ENCODE data around the gene NEU1. TPM values are rescaled to one million over a fixed set of nuclear protein-coding genes. Genes with fewer than 3 reads are reported as not detected.
A peak's percentile ranks its signal among the peaks of the same experiment; 100 is the strongest.
"Not testable (repeated sequence)": the region's sequence is repeated elsewhere in the genome, so short reads cannot be mapped to it uniquely, and the experiment has no call there.

The NEU1 gene

DNA sequence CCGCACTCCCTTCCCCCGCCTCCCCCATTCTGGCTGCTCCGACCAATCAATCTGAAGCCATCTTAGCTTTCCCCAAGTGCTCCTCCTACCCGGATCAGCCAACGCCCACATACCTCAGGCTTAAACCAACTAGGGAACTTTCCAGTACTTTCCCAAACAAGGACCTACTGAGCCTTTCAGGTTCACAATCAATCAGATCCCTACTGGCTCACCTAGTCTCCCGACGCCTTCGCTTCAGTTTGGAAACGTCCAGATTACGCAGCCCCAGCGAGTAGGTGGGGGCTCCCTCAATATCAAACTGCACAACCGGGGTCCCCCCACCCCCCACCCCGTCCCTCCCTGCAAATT, 48.0 kb downstream of the NEU1 start:
- peak overlapping the region; percentile 99 for H4K8ac ChIP-seq (ENCODE audit: low read depth, low read length)
- no peaks in the 10 kb centered on the region for H3K36me3 ChIP-seq (ENCODE audit: control insufficient read depth, insufficient read depth, low read length)
- peak overlapping the region; percentile 72 for H3K9ac ChIP-seq (ENCODE audit: low read length)
- H3K79me1 ChIP-seq (ENCODE audit: low read length): peaks cover 3% of the 10 kb centered on the region
- peaks cover 2% of the 10 kb centered on the region for H3K4me1 ChIP-seq (ENCODE audit: control insufficient read depth, low read depth, low read length)
- H2BK5ac ChIP-seq (ENCODE audit: low read length): peak overlapping the region; percentile 44
- no peak overlapping the region for H4K5ac ChIP-seq (ENCODE audit: low read length)
- peak overlapping the region; percentile 6 for H3K4me3 ChIP-seq (ENCODE audit: low read length)
- no peaks in the 10 kb centered on the region for H3K27me3 ChIP-seq (ENCODE audit: insufficient read depth, low read length, poor library complexity)
- peak overlapping the region; percentile 100 for H3K18ac ChIP-seq (ENCODE audit: low read length)
- H3K79me2 ChIP-seq (ENCODE audit: control insufficient read depth, insufficient read depth, low read length): peaks cover 2% of the 10 kb centered on the region
- peak; percentile 100 for DNase-seq
- H3K56ac ChIP-seq (ENCODE audit: low read length): peak overlapping the region; percentile 86
- no CpG with 5 or more reads among the region's 13 CpGs for WGBS (ENCODE audit: extremely low coverage, insufficient coverage, low lambda C conversion rate)
- no peak overlapping the region for H3K23ac ChIP-seq (ENCODE audit: low read length)
- no peak overlapping the region for H2AK5ac ChIP-seq (ENCODE audit: low read length)
- peak overlapping the region; percentile 100 for H3K27ac ChIP-seq (ENCODE audit: low read depth, low read length)
- H3K4me2 ChIP-seq (ENCODE audit: low read length): peak overlapping the region; percentile 35
- H3K4ac ChIP-seq (ENCODE audit: low read depth, low read length): peak overlapping the region; percentile 100
- H2BK15ac ChIP-seq (replicated peaks; ENCODE audit: low read depth): peak overlapping the region; percentile 38
- peak overlapping the region; percentile 94 for H2BK120ac ChIP-seq (ENCODE audit: low read depth, low read length)

DNA sequence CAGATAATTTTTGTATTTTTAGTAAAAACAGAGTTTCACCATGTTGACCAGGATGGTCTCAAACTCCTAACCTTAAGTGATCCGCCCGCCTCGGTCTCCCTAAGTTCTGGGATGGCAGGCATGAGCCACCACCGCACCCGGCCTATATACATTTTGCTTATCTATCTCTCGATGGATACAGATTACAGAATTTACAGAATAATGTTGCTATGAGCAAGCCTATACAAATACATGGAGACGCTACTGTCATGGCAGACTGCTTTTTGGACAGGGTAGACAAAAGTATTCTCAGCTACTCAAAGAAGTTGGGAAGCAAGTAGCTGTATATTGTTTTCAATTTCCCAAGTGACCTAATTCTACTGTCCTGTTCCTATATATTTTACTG, 49.2 kb downstream of the NEU1 start:
- Histone ChIP-seq H3K79me1 (ENCODE audit: low read length) (peaks cover 3% of the 10 kb centered on the region), H2BK15ac (replicated peaks; ENCODE audit: low read depth) (no peak overlapping the region), H3K4ac (ENCODE audit: low read depth, low read length) (no peak overlapping the region), H3K27me3 (ENCODE audit: insufficient read depth, low read length, poor library complexity) (no peaks in the 10 kb centered on the region), H2BK120ac (ENCODE audit: low read depth, low read length) (no peak overlapping the region), H4K5ac (ENCODE audit: low read length) (no peak overlapping the region), H3K4me3 (ENCODE audit: low read length) (no peak overlapping the region), H3K9ac (ENCODE audit: low read length) (peak overlapping the region; percentile 68), H2AK5ac (ENCODE audit: low read length) (no peak overlapping the region), H2BK5ac (ENCODE audit: low read length) (no peak overlapping the region), H3K4me1 (ENCODE audit: control insufficient read depth, low read depth, low read length) (peaks cover 2% of the 10 kb centered on the region), H3K27ac (ENCODE audit: low read depth, low read length) (no peak overlapping the region), H3K56ac (ENCODE audit: low read length) (peak overlapping the region; percentile 83), H3K36me3 (ENCODE audit: control insufficient read depth, insufficient read depth, low read length) (no peaks in the 10 kb centered on the region), H3K4me2 (ENCODE audit: low read length) (no peak overlapping the region), H3K23ac (ENCODE audit: low read length) (no peak overlapping the region), H3K18ac (ENCODE audit: low read length) (peak overlapping the region; percentile 83), H3K79me2 (ENCODE audit: control insufficient read depth, insufficient read depth, low read length) (peaks cover 2% of the 10 kb centered on the region), H4K8ac (ENCODE audit: low read depth, low read length) (no peak overlapping the region)
- DNase-seq: no peak
- whole genome bisulfite sequencing (ENCODE audit: extremely low coverage, insufficient coverage, low lambda C conversion rate): no CpG with 5 or more reads among the region's 7 CpGs

GRCh38 chr6:31811645-31812044, 51.0 kb downstream of the NEU1 start:
- no CpG with 5 or more reads among the region's 12 CpGs for WGBS (ENCODE audit: extremely low coverage, insufficient coverage, low lambda C conversion rate)
- Histone ChIP-seq H3K27me3 (ENCODE audit: insufficient read depth, low read length, poor library complexity) (no peaks in the 10 kb centered on the region), H3K36me3 (ENCODE audit: control insufficient read depth, insufficient read depth, low read length) (no peaks in the 10 kb centered on the region)

DNA sequence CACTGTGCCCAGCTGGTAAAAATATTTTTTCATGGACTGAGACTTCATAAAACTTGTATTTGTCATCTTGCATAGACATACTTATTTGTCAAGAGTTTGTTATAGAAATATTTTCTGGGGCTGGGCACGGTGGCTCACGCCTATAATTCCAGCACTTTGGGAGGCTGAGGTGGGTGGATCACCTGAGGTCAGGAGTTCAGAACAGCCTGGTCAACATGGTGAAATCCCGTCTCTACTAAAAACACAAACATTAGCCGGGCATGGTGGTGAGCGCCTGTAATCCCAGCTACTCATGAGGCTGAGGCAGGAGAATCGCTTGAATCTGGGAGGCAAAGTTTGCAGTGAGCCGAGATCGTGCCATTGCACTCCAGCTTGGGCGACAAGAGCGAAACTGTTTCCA, 54.0 kb downstream of the NEU1 start:
- DNase-seq: not testable (repeated sequence)

More at GRCh38 chr6:31811645-31812044, 51.0 kb downstream of the NEU1 start:
- H3K4me2 ChIP-seq (ENCODE audit: low read length): no peak overlapping the region
- H4K8ac ChIP-seq (ENCODE audit: low read depth, low read length): no peak overlapping the region
- H3K4me1 ChIP-seq (ENCODE audit: control insufficient read depth, low read depth, low read length): peaks cover 2% of the 10 kb centered on the region
- no peak overlapping the region for H3K18ac ChIP-seq (ENCODE audit: low read length)
- DNase-seq: no peak
- no peaks in the 10 kb centered on the region for H3K79me1 ChIP-seq (ENCODE audit: low read length)
- no peak overlapping the region for H3K23ac ChIP-seq (ENCODE audit: low read length)
- no peak overlapping the region for H2BK15ac ChIP-seq (replicated peaks; ENCODE audit: low read depth)
- no peak overlapping the region for H3K9ac ChIP-seq (ENCODE audit: low read length)
- no peak overlapping the region for H3K4ac ChIP-seq (ENCODE audit: low read depth, low read length)
- H3K4me3 ChIP-seq (ENCODE audit: low read length): no peak overlapping the region
- no peak overlapping the region for H3K56ac ChIP-seq (ENCODE audit: low read length)
- H3K27ac ChIP-seq (ENCODE audit: low read depth, low read length): no peak overlapping the region
- no peaks in the 10 kb centered on the region for H3K79me2 ChIP-seq (ENCODE audit: control insufficient read depth, insufficient read depth, low read length)
- no peak overlapping the region for H2BK120ac ChIP-seq (ENCODE audit: low read depth, low read length)
- no peak overlapping the region for H2AK5ac ChIP-seq (ENCODE audit: low read length)
- no peak overlapping the region for H4K5ac ChIP-seq (ENCODE audit: low read length)
- H2BK5ac ChIP-seq (ENCODE audit: low read length): no peak overlapping the region

More for the DNA sequence above, 54.0 kb downstream of the NEU1 start:
- not testable (repeated sequence) for H3K27ac ChIP-seq (ENCODE audit: low read depth, low read length); H3K4me3 ChIP-seq (ENCODE audit: low read length); H4K5ac ChIP-seq (ENCODE audit: low read length); H3K36me3 ChIP-seq (ENCODE audit: control insufficient read depth, insufficient read depth, low read length); H3K9ac ChIP-seq (ENCODE audit: low read length); H3K18ac ChIP-seq (ENCODE audit: low read length); H4K8ac ChIP-seq (ENCODE audit: low read depth, low read length); H2BK5ac ChIP-seq (ENCODE audit: low read length); H2BK15ac ChIP-seq (replicated peaks; ENCODE audit: low read depth); H3K79me1 ChIP-seq (ENCODE audit: low read length); H3K27me3 ChIP-seq (ENCODE audit: insufficient read depth, low read length, poor library complexity); H3K56ac ChIP-seq (ENCODE audit: low read length); H3K4ac ChIP-seq (ENCODE audit: low read depth, low read length); H2BK120ac ChIP-seq (ENCODE audit: low read depth, low read length); H2AK5ac ChIP-seq (ENCODE audit: low read length); H3K23ac ChIP-seq (ENCODE audit: low read length); H3K4me2 ChIP-seq (ENCODE audit: low read length); H3K4me1 ChIP-seq (ENCODE audit: control insufficient read depth, low read depth, low read length)
- no CpG with 5 or more reads among the region's 10 CpGs for WGBS (ENCODE audit: extremely low coverage, insufficient coverage, low lambda C conversion rate)
- peaks cover 12% of the 10 kb centered on the region for H3K79me2 ChIP-seq (ENCODE audit: control insufficient read depth, insufficient read depth, low read length)

Small RNA genes lying within 50 kb of the gene (small RNA-seq; reads per million reads assigned to genes)
- gene SNORD48 (ENCODE audit: insufficient read depth) (13,366 reads per million, percentile 100 among the genes with 10 or more reads in this experiment), gene SNORD52 (ENCODE audit: insufficient read depth) (not detected)

All from mesendoderm (in vitro differentiated cells).